Activated naive CD8-positive, alpha-beta T cell treated with anti-CD3 and anti-CD28 coated beads, Interleukin-2, amount 10 ng/mL, durations not matched to agents 7 days and 5 days (primary cell): ENCODE results near the gene GPR132. TPM values are rescaled to one million over a fixed set of nuclear protein-coding genes. Genes with fewer than 3 reads are reported as not detected.

Experiments used
- ATAC-seq: fragments of 150-1000 bp; cut with Tn5 transposase; one replicate; pipeline ENCODE4 v1.10.0; 2021; ENCODE audit warnings: low read depth, moderate library complexity
- POLR2A ChIA-PET: fragments of 350-600 bp; sonication (Branson Sonifier 250); formaldehyde crosslinking; loops from one replicate; lab custom pipeline; 2021; ENCODE audit warnings: antibody characterized with exemption; lab: Charles Lee
- DNase-seq: peaks from one replicate; pipeline ENCODE4 v3.0.0; 2021
- H3K27ac Mint-ChIP-seq: one replicate; pipeline ENCODE4 v1.8.0; 2022; ENCODE audit warnings: mild to moderate bottlenecking, mixed read lengths
- H3K27me3 Mint-ChIP-seq: one replicate; pipeline ENCODE4 v1.8.0; 2022; ENCODE audit warnings: mild to moderate bottlenecking, moderate library complexity, mixed read lengths
- H3K36me3 Mint-ChIP-seq: one replicate; pipeline ENCODE4 v1.8.0; 2021; ENCODE audit warnings: mild to moderate bottlenecking, mixed read lengths
- H3K4me1 Mint-ChIP-seq: one replicate; pipeline ENCODE4 v1.8.0; 2021; ENCODE audit warnings: mixed read lengths
- H3K4me3 Mint-ChIP-seq: one replicate; pipeline ENCODE4 v1.8.0; 2022; ENCODE audit warnings: mild to moderate bottlenecking, moderate library complexity, mixed read lengths
- H3K9me3 Mint-ChIP-seq: one replicate; pipeline ENCODE4 v1.8.0; 2021; ENCODE audit warnings: mixed read lengths
- total RNA-seq, 2 experiments: library from RNA; stranded (reverse); gene quantifications; one replicate each; pipeline ENCODE4 v1.2.3, GENCODE V29; 2021

Gene GPR132
- total RNA-seq, 2 experiments from 2014 or later: 43.5 to 46.6 TPM

- Mint-ChIP-seq H3K4me1 (peaks cover 14% of the 10 kb centered on the region), H3K9me3 (no peaks in the 10 kb centered on the region), H3K36me3 (no peaks in the 10 kb centered on the region), H3K27me3 (peaks cover 15% of the 10 kb centered on the region), H3K27ac (peak overlapping the region; percentile 70), H3K4me3 (peak overlapping the region; percentile 54)
- DNase-seq: peak; percentile 60
- POLR2A ChIA-PET: interaction anchor here (3.0 to 7.7 kb wide), 3 partner anchors 10 to 56 kb away, joined by 11 to 176 read pairs (median 27); partner anchors contain the start of genes CDCA4 and GPR132
- peak; percentile 74 for ATAC-seq
Observed at GRCh38 chr14:105076805-105077648, 11.8 kb upstream of the GPR132 start.

- Mint-ChIP-seq H3K4me3 (peak overlapping the region; percentile 54), H3K4me1 (peaks cover 17% of the 10 kb centered on the region), H3K27ac (peak overlapping the region; percentile 70)
Observed at GRCh38 chr14:105076296-105076804, 11.1 kb upstream of the GPR132 start.

GRCh38 chr14:105075379-105076295, 10.4 kb upstream of the GPR132 start:
- POLR2A ChIA-PET: interaction anchor here (1.1 to 7.7 kb wide), 5 partner anchors 11 to 225 kb away, joined by 5 to 176 read pairs (median 11); partner anchors contain the start of genes BRF1, CDCA4, CLBA1 and GPR132
- DNase-seq (peak; percentile 72), ATAC-seq (peak; percentile 85)
- Mint-ChIP-seq H3K9me3 (no peaks in the 10 kb centered on the region), H3K36me3 (no peaks in the 10 kb centered on the region), H3K27me3 (peaks cover 8% of the 10 kb centered on the region), H3K4me3 (peak overlapping the region; percentile 68), H3K27ac (peak overlapping the region; percentile 72), H3K4me1 (peaks cover 17% of the 10 kb centered on the region)

More at GRCh38 chr14:105076296-105076804, 11.1 kb upstream of the GPR132 start:
- no peaks in the 10 kb centered on the region for H3K36me3 Mint-ChIP-seq
- peaks cover 12% of the 10 kb centered on the region for H3K27me3 Mint-ChIP-seq
- no peaks in the 10 kb centered on the region for H3K9me3 Mint-ChIP-seq
- DNase-seq (peak; percentile 32), ATAC-seq (no peak)
- POLR2A ChIA-PET: interaction anchor here (3.0 to 7.7 kb wide), 3 partner anchors 10 to 56 kb away, joined by 11 to 176 read pairs (median 27); partner anchors contain the start of genes CDCA4 and GPR132

DNA sequence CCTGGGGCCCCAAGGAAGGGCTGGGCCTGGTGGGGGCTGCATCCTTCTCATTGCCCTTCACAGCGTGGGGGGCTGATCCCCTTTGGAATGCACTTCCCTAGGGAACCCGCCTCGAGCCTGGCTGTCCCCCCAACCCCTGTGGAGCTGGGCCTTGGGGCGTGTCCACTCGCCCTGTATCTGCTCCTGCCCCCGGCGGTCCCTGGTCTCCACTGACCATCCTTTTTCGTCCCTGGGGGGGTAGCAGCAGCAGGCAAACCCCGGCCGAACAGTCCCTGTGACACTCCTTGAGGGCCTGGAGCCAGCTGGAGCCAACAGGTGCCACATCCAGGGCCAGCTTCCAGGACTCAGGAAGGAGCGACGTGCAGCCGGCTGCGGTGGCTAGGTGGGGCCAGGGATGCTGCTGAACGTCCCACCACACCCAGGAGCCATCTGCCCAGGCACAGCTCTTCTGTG, 9.4 kb upstream of the GPR132 start:
- peaks cover 27% of the 10 kb centered on the region for H3K4me1 Mint-ChIP-seq

DNA sequence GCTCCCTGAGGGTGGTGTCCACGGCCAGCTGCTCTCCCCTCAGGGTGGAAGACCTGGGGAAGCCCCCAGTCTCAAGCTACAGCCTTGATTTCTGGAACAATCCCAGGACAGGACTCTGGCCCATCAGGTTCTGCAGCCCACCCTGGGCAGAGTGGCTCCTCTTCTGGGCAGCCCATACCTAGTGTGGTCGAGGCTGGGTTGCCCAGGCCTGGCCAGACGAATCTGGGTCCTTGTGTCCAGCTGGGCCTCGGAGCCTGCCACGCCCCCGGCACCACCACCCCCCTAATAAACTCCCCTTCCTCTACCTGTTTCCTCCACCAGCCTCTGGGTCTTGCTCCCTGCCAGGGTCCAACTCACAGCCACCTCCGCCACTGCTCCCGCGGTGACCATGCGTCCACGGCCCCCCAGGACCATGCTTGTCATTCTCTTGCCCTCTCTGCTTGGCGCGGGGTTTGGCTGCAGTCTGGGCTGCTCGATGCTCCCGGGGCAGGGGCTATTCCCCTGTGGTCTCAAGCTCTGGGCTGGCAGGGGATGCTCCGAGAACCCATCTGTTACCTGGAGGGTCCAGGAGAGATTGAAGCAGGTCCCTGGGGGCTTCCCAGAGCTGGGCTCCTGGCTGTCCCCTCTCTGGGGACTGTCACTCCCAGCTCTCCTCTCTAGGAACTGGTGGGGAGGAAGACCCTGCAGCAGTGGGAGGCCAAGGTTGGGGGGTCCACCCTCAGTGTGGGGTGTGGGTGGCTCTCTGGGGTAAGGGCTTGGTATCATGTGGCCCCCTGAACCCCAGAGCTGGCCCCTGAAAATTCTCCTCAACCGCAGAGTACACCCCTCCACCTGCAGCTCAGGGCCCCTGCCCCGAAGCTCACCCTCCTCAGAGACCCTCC, 8.7 kb upstream of the GPR132 start:
- Mint-ChIP-seq H3K36me3 (no peaks in the 10 kb centered on the region), H3K9me3 (no peaks in the 10 kb centered on the region), H3K27me3 (peaks cover 4% of the 10 kb centered on the region), H3K4me1 (peaks cover 30% of the 10 kb centered on the region), H3K27ac (peak overlapping the region; percentile 0), H3K4me3 (peak overlapping the region; percentile 47)
- DNase-seq (no peak), ATAC-seq (no peak)
- POLR2A ChIA-PET: interaction anchor here (0.5 to 7.7 kb wide), 4 partner anchors 12 to 227 kb away, joined by 4 to 176 read pairs (median 8); partner anchors contain the start of genes BRF1, CDCA4 and GPR132

More for the DNA sequence above, 9.4 kb upstream of the GPR132 start:
- Mint-ChIP-seq H3K27me3 (peaks cover 4% of the 10 kb centered on the region), H3K9me3 (no peaks in the 10 kb centered on the region), H3K4me3 (no peak overlapping the region), H3K36me3 (no peaks in the 10 kb centered on the region), H3K27ac (no peak overlapping the region)
- POLR2A ChIA-PET: interaction anchor here (0.5 to 7.7 kb wide), 6 partner anchors 11 to 226 kb away, joined by 4 to 176 read pairs (median 10); partner anchors contain the start of genes BRF1, CDCA4, CLBA1 and GPR132
- ATAC-seq: no peak
- peak; percentile 35 for DNase-seq

DNA sequence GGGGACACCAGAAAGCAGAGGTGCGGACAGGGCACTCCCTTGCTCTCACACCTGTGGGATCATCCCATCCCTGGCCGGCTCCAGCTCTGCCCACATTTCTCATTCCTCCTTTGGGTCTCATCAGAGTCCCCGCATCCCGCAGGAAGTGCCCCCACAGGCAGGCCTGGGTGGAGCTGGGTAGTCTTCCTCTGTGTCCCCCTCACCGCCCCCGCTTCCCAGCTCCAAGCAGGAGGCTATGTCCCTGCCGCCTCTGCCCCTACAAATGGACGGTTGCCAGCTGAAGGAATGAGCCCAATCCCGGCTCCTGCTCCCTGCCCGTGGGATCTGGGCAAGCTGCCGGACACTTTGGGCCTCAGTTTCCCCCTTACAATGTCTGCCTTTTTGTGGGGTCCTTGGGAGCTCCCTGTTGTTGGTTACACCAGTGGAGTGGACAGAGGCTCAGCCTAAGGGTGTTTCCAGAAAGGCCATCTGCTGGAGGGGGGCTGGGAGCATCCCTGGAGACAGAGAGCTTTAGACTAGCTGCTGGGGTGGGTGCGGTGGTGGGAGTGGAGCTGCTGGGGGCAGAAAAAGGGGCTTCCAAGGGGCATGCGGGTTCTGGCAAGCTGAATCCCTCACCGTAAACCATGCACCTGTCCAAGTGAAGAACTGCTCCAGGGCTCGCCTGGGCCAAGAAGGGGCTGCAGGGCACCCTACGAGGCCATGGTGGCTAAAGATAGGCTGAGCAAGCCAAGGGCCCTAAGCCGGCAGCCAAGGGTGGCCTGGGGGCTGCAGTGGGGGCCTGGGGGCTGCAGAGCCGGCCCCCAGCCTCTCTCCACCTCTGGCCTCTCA, 7.9 kb upstream of the GPR132 start:
- Mint-ChIP-seq H3K27me3 (peaks cover 4% of the 10 kb centered on the region), H3K4me3 (no peak overlapping the region), H3K4me1 (peaks cover 35% of the 10 kb centered on the region), H3K9me3 (no peaks in the 10 kb centered on the region), H3K27ac (no peak overlapping the region), H3K36me3 (no peaks in the 10 kb centered on the region)
- ATAC-seq: no peak
- no peak for DNase-seq
- POLR2A ChIA-PET: interaction anchor here (0.8 to 7.7 kb wide), 2 partner anchors 11 to 14 kb away, joined by 4 to 176 read pairs; partner anchors contain the start of gene GPR132

DNA sequence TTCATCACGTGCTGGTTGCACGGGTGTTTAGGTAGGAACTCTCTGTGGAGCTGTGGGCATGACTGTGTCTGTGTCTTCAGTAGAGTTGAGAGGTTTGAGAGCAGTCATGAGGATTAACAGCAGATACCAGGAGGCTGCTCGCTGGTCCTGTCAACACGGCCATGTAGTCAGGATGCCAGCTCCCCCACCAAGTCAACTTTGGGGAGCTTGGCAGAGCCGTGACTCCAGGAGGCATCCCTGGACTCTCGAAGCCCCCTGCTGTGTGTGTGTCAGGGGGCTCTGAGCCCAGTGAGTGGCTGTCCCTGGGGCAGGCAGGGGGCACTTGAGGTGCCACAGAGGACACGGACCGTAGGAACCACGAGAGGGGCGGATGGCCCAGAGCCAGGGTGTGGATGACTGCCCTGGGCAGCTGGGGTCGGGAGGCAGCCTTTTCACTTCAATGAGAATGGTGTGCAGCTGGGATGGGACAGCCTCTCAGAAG, 7.2 kb upstream of the GPR132 start:
- H3K4me1 Mint-ChIP-seq: peaks cover 36% of the 10 kb centered on the region
- ATAC-seq (no peak), DNase-seq (peak; percentile 30)
- POLR2A ChIA-PET: interaction anchor here (0.8 to 7.7 kb wide), 2 partner anchors 10 to 15 kb away, joined by 4 to 176 read pairs; partner anchors contain the start of gene GPR132
- H3K4me3 Mint-ChIP-seq: no peak overlapping the region
- no peaks in the 10 kb centered on the region for H3K36me3 Mint-ChIP-seq
- no peak overlapping the region for H3K27ac Mint-ChIP-seq
- no peaks in the 10 kb centered on the region for H3K9me3 Mint-ChIP-seq
- peaks cover 4% of the 10 kb centered on the region for H3K27me3 Mint-ChIP-seq

- Mint-ChIP-seq H3K4me3 (no peak overlapping the region), H3K4me1 (peaks cover 36% of the 10 kb centered on the region), H3K9me3 (no peaks in the 10 kb centered on the region), H3K27me3 (peaks cover 4% of the 10 kb centered on the region), H3K36me3 (no peaks in the 10 kb centered on the region), H3K27ac (no peak overlapping the region)
- peak; percentile 32 for DNase-seq
- POLR2A ChIA-PET: interaction anchor here (7.7 kb wide), 1 partner anchor 10 kb away, joined by 176 read pairs; the partner anchor contains the start of gene GPR132
- no peak for ATAC-seq
Observed at GRCh38 chr14:105071942-105072341, 6.7 kb upstream of the GPR132 start.

- POLR2A ChIA-PET: interaction anchor here (7.7 kb wide), 1 partner anchor 9 kb away, joined by 176 read pairs; the partner anchor contains the start of gene GPR132
- H3K9me3 Mint-ChIP-seq: no peaks in the 10 kb centered on the region
- DNase-seq: no peak
- peaks cover 4% of the 10 kb centered on the region for H3K27me3 Mint-ChIP-seq
- no peak overlapping the region for H3K4me3 Mint-ChIP-seq
- no peak overlapping the region for H3K27ac Mint-ChIP-seq
- ATAC-seq: no peak
- peaks cover 31% of the 10 kb centered on the region for H3K4me1 Mint-ChIP-seq
- H3K36me3 Mint-ChIP-seq: no peaks in the 10 kb centered on the region
Observed at GRCh38 chr14:105071326-105071725, 6.1 kb upstream of the GPR132 start.

GRCh38 chr14:105070760-105071137, 5.5 kb upstream of the GPR132 start:
- peaks cover 4% of the 10 kb centered on the region for H3K27me3 Mint-ChIP-seq
- POLR2A ChIA-PET: interaction anchor here (7.7 kb wide), 1 partner anchor 9 kb away, joined by 176 read pairs; the partner anchor contains the start of gene GPR132
- ATAC-seq (no peak), DNase-seq (peak; percentile 30)
- no peaks in the 10 kb centered on the region for H3K36me3 Mint-ChIP-seq
- H3K4me1 Mint-ChIP-seq: peaks cover 34% of the 10 kb centered on the region
- no peak overlapping the region for H3K27ac Mint-ChIP-seq
- H3K9me3 Mint-ChIP-seq: no peaks in the 10 kb centered on the region
- H3K4me3 Mint-ChIP-seq: no peak overlapping the region
